HG03439 (cell line): ENCODE measurements around the gene CLCA1.

Experiments
- ATAC-seq: cut with Tn5 transposase; IDR thresholded peaks from one replicate; pipeline ENCODE4 v1.9.1; 2021; ENCODE audit warnings: mild to moderate bottlenecking, moderate library complexity; ENCODE audit not compliant: unreplicated experiment

Gene CLCA1

GRCh38 chr1:86541859-86542258 is 73.1 kb downstream of the CLCA1 start:
- no peak for ATAC-seq

- no peak for ATAC-seq
These were observed 73.9 kb downstream of the CLCA1 start for GRCh38 chr1:86542631-86543030.

- no peak for ATAC-seq
These were observed 78.1 kb downstream of the CLCA1 start, which contains the start of gene CLCA4 for GRCh38 chr1:86546787-86547221. CLCA4 (plus strand) TSS chr1:86547078; CDS start chr1:86547120, 42 bp downstream.

GRCh38 chr1:86548839-86549238 is 80.1 kb downstream of the CLCA1 start:
- ATAC-seq: no peak
